GM21381 (cell line): ENCODE data around the gene SPX.

Source experiments
- ATAC-seq: cut with Tn5 transposase; IDR thresholded peaks from one replicate; pipeline ENCODE4 v1.9.1; 2021; ENCODE audit warnings: mild to moderate bottlenecking, moderate library complexity; ENCODE audit not compliant: unreplicated experiment

Gene SPX

GRCh38 chr12:21526053-21526452 is at the start of gene SPX:
SPX (plus strand) TSS chr12:21526296; CDS start chr12:21526473, 177 bp downstream.
- ATAC-seq: no peak

- no peak for ATAC-seq
These were observed 49.1 kb upstream of the SPX start for GRCh38 chr12:21476949-21477348.

GRCh38 chr12:21478756-21479455 is 47.2 kb upstream of the SPX start:
- ATAC-seq: no peak

- no peak for ATAC-seq
These were observed 42.6 kb upstream of the SPX start for GRCh38 chr12:21483531-21483930.

- no peak for ATAC-seq
These were observed 40.1 kb upstream of the SPX start for GRCh38 chr12:21485998-21486397.

GRCh38 chr12:21499765-21500164 is 26.3 kb upstream of the SPX start:
- ATAC-seq: no peak

- ATAC-seq: peak; percentile 0
These were observed 25.3 kb upstream of the SPX start for GRCh38 chr12:21500786-21501257.

GRCh38 chr12:21501258-21502163 is 24.6 kb upstream of the SPX start, which contains the start of the genes GOLT1B and RECQL:
GOLT1B (plus strand) TSS chr12:21501789; CDS start chr12:21501924, 135 bp downstream.
RECQL (minus strand) TSS chr12:21501635; CDS start chr12:21499570, 2,065 bp downstream.
- peak; percentile 98 for ATAC-seq

- ATAC-seq: no peak
These were observed 24.0 kb upstream of the SPX start for GRCh38 chr12:21502164-21502496.

GRCh38 chr12:21502872-21503271 is 23.2 kb upstream of the SPX start:
- ATAC-seq: no peak

GRCh38 chr12:21505888-21506287 is 20.2 kb upstream of the SPX start:
- ATAC-seq: no peak

- ATAC-seq: no peak
These were observed 18.2 kb upstream of the SPX start for GRCh38 chr12:21507849-21508248.

- ATAC-seq: peak; percentile 97
These were observed 16.3 kb upstream of the SPX start for GRCh38 chr12:21509768-21510167.

GRCh38 chr12:21516281-21516680 is 9.8 kb upstream of the SPX start:
- no peak for ATAC-seq

- no peak for ATAC-seq
These were observed 7.6 kb upstream of the SPX start for GRCh38 chr12:21518451-21518850.

- no peak for ATAC-seq
These were observed 4.6 kb upstream of the SPX start for GRCh38 chr12:21521541-21521940.

- ATAC-seq: no peak
These were observed 2.9 kb upstream of the SPX start for GRCh38 chr12:21523148-21523547.

- ATAC-seq: no peak
These were observed 737 bp downstream of the SPX start for GRCh38 chr12:21526721-21527345.

GRCh38 chr12:21527451-21528180 is 1.5 kb downstream of the SPX start:
- peak; percentile 94 for ATAC-seq

- ATAC-seq: no peak
These were observed 2.9 kb downstream of the SPX start for GRCh38 chr12:21528953-21529352.

- no peak for ATAC-seq
These were observed 3.4 kb downstream of the SPX start for GRCh38 chr12:21529456-21529855.
